Activated CD8-positive, alpha-beta memory T cell treated with anti-CD3 and anti-CD28 coated beads for 1 hour (primary cell): ENCODE measurements around the gene HYAL3.
"Not testable (repeated sequence)": the region's sequence is repeated elsewhere in the genome, so short reads cannot be mapped to it uniquely, and the experiment has no call there.

ENCODE experiments used
- DNase-seq, 2 donors: peaks; one replicate each; pipeline ENCODE4 v3.0.0-alpha.2; 2020; ENCODE audit warnings: low read depth in 1 of 2; ENCODE audit errors: extremely low read depth in 1 of 2

The HYAL3 gene

GRCh38 chr3:50260027-50260941, 38.9 kb downstream of the HYAL3 start:
- DNase-seq, result peak; percentile 46 to 75

- no peak for DNase-seq
Measured at GRCh38 chr3:50259432-50260026, 39.7 kb downstream of the HYAL3 start.

DNA sequence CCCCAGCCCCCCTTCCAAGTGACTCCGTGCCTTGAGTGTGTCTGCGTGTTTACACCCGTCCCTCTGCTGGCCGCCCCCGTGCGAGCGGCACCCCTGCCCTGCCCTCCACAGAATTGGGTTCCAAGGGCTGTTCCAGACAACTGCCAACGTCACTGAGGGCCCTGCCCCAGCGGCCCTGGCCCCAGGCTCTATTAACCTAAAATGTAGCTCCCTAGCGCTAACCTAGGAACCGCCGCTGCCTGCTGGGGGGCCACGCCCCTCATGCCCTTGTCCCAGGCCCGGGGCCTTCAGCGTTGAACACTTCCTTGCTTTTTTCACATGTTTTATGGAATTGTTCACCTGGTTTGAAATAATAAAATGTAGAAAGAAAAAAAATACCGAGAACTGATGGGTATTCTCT, 40.2 kb downstream of the HYAL3 start:
- DNase-seq, result no peak

- no peak for DNase-seq
Measured at GRCh38 chr3:50258029-50258680, 41.0 kb downstream of the HYAL3 start.

DNA sequence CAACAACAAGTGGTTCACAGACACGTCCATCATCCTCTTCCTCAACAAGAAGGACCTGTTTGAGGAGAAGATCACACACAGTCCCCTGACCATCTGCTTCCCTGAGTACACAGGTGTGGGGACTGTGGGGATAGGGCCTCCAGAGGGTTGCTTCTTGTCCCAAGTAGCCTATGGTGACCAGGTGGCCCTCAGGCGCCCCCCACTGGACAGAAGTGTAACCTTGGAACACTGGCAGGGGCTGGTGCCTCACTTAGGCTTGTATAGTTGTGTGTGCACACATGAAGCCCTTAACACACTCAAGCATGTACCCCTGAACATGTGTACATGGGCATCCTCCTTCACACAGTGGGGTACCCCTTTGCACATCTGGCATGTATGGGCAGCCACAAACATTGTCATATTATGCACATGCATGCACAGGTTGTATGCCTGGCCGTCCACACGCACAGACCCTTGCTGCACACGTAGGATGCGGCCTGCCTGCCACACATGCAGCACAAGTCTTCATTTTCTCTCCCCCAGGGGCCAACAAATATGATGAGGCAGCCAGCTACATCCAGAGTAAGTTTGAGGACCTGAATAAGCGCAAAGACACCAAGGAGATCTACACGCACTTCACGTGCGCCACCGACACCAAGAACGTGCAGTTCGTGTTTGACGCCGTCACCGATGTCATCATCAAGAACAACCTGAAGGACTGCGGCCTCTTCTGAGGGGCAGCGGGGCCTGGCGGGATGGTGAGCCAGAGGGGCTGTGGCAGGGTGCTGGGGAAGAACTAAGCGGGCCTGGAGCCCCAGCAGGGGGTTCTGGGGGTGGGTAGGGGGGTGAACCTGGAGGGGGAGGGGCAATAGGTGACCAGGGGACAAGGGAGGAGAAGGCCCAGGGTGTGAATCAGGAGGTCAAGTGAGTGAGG, 42.0 kb downstream of the HYAL3 start:
- DNase-seq, result no peak

GRCh38 chr3:50255251-50255615, 44.0 kb downstream of the HYAL3 start:
- no peak for DNase-seq

DNA sequence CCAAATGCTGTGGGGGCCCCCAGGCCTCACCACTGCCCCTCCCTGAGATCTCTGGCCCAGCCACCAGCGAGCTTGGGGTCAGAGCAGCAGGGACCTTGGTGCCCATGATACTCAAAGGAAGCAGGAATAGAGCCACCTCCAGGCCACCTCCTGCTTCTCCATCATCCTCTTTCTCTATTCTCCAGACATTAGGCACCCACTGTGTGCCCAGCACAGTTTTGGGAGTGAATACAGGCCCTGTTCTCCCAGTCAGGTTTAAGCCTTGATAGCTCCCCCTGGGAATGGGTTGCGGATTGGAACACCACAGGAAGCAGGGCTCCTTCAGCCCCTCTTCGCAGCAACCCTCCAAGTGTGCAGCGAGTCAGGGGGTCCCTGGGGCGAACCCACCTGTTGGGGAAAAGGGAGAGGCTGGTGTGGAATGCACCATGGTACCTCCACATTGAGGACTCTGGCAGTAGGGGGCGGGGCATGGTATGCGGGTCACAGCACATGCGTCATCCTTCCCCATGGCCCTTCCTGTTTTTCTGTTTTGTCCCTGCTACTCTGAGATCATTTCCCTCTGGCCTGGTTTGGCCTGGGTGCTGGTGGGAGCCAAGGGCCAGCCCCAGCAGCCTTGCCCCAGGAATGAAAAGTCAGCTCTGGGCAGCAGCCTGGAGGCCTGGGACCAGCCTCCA, 44.5 kb downstream of the HYAL3 start:
- DNase-seq, result no peak

DNA sequence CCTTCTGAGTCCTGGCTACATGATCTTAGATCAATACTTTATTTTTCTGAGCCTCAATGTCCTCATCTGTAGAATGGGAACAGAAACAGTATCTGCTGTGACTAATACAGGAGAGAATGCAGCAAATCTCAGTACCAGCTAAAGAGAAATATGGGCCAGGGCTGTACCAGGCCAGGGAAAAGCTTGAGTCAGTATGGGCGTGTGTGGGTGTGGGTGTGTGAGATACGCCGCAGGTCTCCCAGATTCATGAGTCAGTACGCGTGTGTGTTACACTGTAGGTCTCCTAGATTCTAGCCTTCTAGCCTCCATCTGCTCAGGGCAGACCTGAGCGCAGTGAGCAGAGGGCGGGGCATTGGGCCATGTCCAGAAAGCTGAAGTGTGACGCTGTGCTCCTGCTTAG, 48.0 kb downstream of the HYAL3 start:
- DNase-seq, result no peak

- DNase-seq, result no peak
Measured at GRCh38 chr3:50250514-50250913, 48.7 kb downstream of the HYAL3 start.

- DNase-seq, result no peak
Measured at GRCh38 chr3:50249457-50249856, 49.7 kb downstream of the HYAL3 start.

DNA sequence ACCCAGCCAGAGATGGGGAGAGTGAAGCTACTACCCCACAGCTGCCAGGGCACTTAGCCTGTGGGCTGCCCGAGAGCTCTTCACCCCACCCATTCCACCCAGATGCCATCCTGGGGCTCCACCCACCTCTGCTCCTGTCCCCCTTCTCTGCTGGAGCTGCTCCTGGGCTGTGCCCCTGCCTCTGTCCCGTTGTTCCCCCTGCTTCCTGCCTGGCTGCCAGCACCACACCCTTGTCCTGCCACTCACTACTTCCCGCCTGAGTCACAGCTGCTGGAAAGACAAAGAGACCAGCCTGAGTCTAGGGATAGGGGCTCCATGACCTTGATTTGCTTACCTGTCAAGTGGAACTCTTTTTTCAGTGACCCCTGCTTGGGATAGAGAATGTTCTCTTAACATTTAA, 50.8 kb downstream of the HYAL3 start:
- no peak for DNase-seq

DNA sequence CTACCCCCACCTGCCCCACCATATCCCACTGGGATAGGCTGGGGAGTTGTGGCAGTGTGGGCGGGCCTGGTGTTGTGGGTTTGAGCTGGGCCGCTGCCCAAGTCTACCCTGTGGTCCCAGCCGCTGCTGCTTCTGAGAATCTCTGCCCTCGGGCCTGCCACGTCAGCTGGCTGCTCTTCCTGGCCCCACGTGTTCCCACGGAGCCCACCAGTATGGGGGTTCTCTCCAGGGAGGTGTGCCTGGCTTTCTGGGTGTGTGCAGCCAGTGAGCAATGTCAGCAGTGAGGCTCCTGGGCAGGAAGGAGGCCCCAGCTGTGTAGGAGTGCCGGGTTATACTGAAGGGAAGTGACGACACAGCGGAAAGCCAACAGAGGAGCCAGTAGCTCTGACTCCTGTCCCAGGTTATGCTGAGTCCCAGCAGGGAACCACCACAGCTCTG, 52.7 kb downstream of the HYAL3 start:
- DNase-seq, result peak; percentile 59 to 60

- DNase-seq, result peak; percentile 90 to 96
Measured at GRCh38 chr3:50245831-50246516, 53.2 kb downstream of the HYAL3 start.

GRCh38 chr3:50245251-50245745, 53.9 kb downstream of the HYAL3 start:
- DNase-seq, result no peak

GRCh38 chr3:50244813-50245212, 54.4 kb downstream of the HYAL3 start:
- not testable (repeated sequence) for DNase-seq

- no peak for DNase-seq
Measured at GRCh38 chr3:50243543-50243895, 55.7 kb downstream of the HYAL3 start.

DNA sequence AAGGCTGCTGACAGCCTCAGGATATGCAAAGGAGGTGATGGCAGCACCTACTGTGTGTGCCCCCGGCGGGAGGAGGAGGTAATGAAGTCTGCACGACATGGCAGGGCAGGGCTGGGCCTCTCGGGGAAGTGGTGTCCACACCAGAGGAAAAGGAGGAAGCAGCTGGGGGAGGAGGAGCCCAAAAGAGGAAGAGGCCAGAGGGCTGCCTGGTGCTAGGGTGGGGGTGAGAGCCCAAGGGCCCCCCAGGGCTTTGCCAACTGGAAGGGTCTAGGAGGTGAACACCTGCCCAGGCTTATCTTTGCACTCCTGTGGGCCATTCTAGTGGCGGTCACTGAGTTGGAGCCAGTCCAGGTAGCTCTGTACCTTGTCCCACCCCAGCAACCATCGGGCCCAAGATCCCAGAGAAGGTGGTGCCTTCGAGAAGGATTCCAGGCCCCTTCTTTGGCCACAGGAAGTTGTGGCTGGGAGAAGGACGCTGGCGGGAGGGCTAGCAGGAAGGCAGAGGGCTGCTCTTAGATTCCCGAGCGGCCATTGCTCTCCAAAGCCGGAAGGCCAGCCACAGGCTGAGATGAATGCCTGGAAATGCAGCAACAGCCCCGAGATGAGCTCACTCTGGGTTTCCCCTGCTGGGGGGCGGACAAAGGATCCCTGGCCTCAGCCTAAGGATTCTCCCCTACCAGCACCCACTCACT, 56.2 kb downstream of the HYAL3 start:
- no peak for DNase-seq
